Left ventricle myocardium inferior (tissue), 1 donor: ENCODE results near the gene ACSS1. TPM values are rescaled to one million over a fixed set of nuclear protein-coding genes. Genes with fewer than 3 reads are reported as not detected.
A peak's percentile ranks its signal among the peaks of the same experiment; 100 is the strongest.

Source experiments
- DNase-seq: peaks from one replicate; pipeline ENCODE4 v3.0.0-alpha.2; 2020
- H3K27ac ChIP-seq: fragments of 200-600 bp; replicated peaks from 2 replicates; pipeline ENCODE4 v1.8.0; 2021
- H3K27me3 ChIP-seq: fragments of 200-600 bp; 2 replicates; pipeline ENCODE4 v1.8.0; 2021; ENCODE audit warnings: low read depth
- H3K36me3 ChIP-seq: fragments of 200-600 bp; 2 replicates; pipeline ENCODE4 v1.8.0; 2021
- H3K4me1 ChIP-seq: fragments of 200-600 bp; 2 replicates; pipeline ENCODE4 v1.8.0; 2021
- H3K4me3 ChIP-seq: fragments of 200-600 bp; 2 replicates; pipeline ENCODE4 v1.8.0; 2021; ENCODE audit warnings: mild to moderate bottlenecking, moderate library complexity
- H3K9me3 ChIP-seq: fragments of 200-600 bp; replicated peaks from 2 replicates; pipeline ENCODE4 v1.8.0; 2021
- CTCF ChIP-seq: fragments of 200-600 bp; IDR thresholded peaks from 2 replicates; pipeline ENCODE4 v1.8.0; 2021; ENCODE audit warnings: antibody characterized with exemption, mild to moderate bottlenecking, borderline replicate concordance
- intact Hi-C: fragments of 100-400 bp; cut with micrococcal nuclease; formaldehyde crosslinking; loops from one replicate; pipeline ENCODE4 v1.11.0; 2022
- total RNA-seq: library from RNA; stranded (reverse); fragmentation: NEBNext Ultra II Directional; extraction: Animal tissue kit (Norgen Biotek cat#: 25700); gene quantifications from one replicate; pipeline ENCODE4 v1.2.1, GENCODE V29; 2021
- donor health status: DM: no; HTN: yes; CAD: no; lungs with severe emphysema.

Gene ACSS1
- total RNA-seq, 1 donor from 2014 or later: 159 TPM

GRCh38 chr20:25081730-25082497, 24.0 kb upstream of the ACSS1 start, which contains the start of gene VSX1:
Gene VSX1, minus strand, starts transcription at chr20:25082141. Its CDS starts 45 bp downstream, at chr20:25082096.
- H3K4me3 ChIP-seq: peak within 1 kb of the TSS; percentile 28
- peaks cover 100% of the 10 kb centered on the region for H3K27me3 ChIP-seq
- H3K4me1 ChIP-seq: peaks cover 44% of the 10 kb centered on the region
- intact Hi-C loops: loop anchor here (10.0 kb wide), 1 partner anchor 83 kb away; no protein-coding TSS in a partner anchor
- H3K9me3 ChIP-seq: no peaks in the 10 kb centered on the region
- no peak for DNase-seq
- no peak within 1 kb of the TSS for H3K27ac ChIP-seq
- no peak for TF ChIP-seq CTCF
- H3K36me3 ChIP-seq: no peaks in the 10 kb centered on the region

GRCh38 chr20:25081065-25081729, 23.3 kb upstream of the ACSS1 start:
- Histone ChIP-seq H3K9me3 (no peaks in the 10 kb centered on the region), H3K4me1 (peaks cover 50% of the 10 kb centered on the region), H3K4me3 (peak overlapping the region; percentile 28), H3K27me3 (peaks cover 100% of the 10 kb centered on the region), H3K36me3 (no peaks in the 10 kb centered on the region), H3K27ac (no peak overlapping the region)
- DNase-seq: no peak
- intact Hi-C loops: loop anchor here (10.0 kb wide), 1 partner anchor 84 kb away; no protein-coding TSS in a partner anchor
- no peak for TF ChIP-seq CTCF

GRCh38 chr20:25079171-25079570, 21.2 kb upstream of the ACSS1 start:
- Histone ChIP-seq H3K9me3 (no peaks in the 10 kb centered on the region), H3K27me3 (peaks cover 92% of the 10 kb centered on the region), H3K27ac (no peak overlapping the region), H3K4me3 (no peak overlapping the region), H3K36me3 (no peaks in the 10 kb centered on the region), H3K4me1 (peaks cover 42% of the 10 kb centered on the region)
- DNase-seq: no peak
- TF ChIP-seq CTCF: no peak
- intact Hi-C loops: loop anchor here (10.0 kb wide), 1 partner anchor 316 kb away; the partner anchor contains the start of gene ABHD12

GRCh38 chr20:25078662-25079061, 20.7 kb upstream of the ACSS1 start:
- no peak overlapping the region for H3K27ac ChIP-seq
- no peaks in the 10 kb centered on the region for H3K36me3 ChIP-seq
- no peak for TF ChIP-seq CTCF
- H3K9me3 ChIP-seq: no peaks in the 10 kb centered on the region
- no peak overlapping the region for H3K4me3 ChIP-seq
- intact Hi-C loops: loop anchor here (10.0 kb wide), 1 partner anchor 316 kb away; the partner anchor contains the start of gene ABHD12
- H3K4me1 ChIP-seq: peaks cover 37% of the 10 kb centered on the region
- DNase-seq: no peak
- peaks cover 91% of the 10 kb centered on the region for H3K27me3 ChIP-seq

- TF ChIP-seq CTCF: no peak
- DNase-seq: no peak
- intact Hi-C loops: loop anchor here (10.0 kb wide), 1 partner anchor 317 kb away; the partner anchor contains the start of gene ABHD12
- H3K4me1 ChIP-seq: peaks cover 29% of the 10 kb centered on the region
- H3K27me3 ChIP-seq: peaks cover 89% of the 10 kb centered on the region
- H3K4me3 ChIP-seq: peak overlapping the region; percentile 56
- no peaks in the 10 kb centered on the region for H3K36me3 ChIP-seq
- H3K9me3 ChIP-seq: no peaks in the 10 kb centered on the region
- H3K27ac ChIP-seq: no peak overlapping the region
Observed at GRCh38 chr20:25077610-25078169, 19.8 kb upstream of the ACSS1 start.
